Inflammatory macrophage (primary cell): ENCODE data around the gene ZNF865.

Experiments used
- DNase-seq, 2 donors: peaks; one replicate each; pipeline ENCODE4 v3.0.0-alpha.2; 2020 to 2022

ZNF865 gene

GRCh38 chr19:55663846-55664536, 58.5 kb downstream of the ZNF865 start:
- no peak for DNase-seq

- no peak for DNase-seq
Observed at GRCh38 chr19:55666343-55667005, 61.0 kb downstream of the ZNF865 start.
